Measurements from ENCODE around the gene IRF9. TPM values are rescaled to one million over a fixed set of nuclear protein-coding genes. Genes with fewer than 3 reads are reported as not detected.
A peak's percentile ranks its signal among the peaks of the same experiment; 100 is the strongest.

IRF9 gene
- total RNA-seq, 2 experiments from 2014 or later = 35.1 to 39.1 TPM

- intact Hi-C loops (cut with micrococcal nuclease; ENCODE audit: unreplicated experiment) = no loop called here
- POLR2A ChIA-PET = interaction anchor here (1.1 to 4.2 kb wide), 3 partner anchors 10 to 24 kb away, joined by 3 to 64 read pairs (median 3); partner anchors contain the start of genes EMC9 and PCK2
- CTCF ChIA-PET (ENCODE audit: unreplicated experiment) = no interaction called here
- H3K4me2 ChIP-seq (ENCODE audit: low read length) = peak overlapping the region; percentile 95; the same call in 1 of the 2 replicates
- DNase-seq (ENCODE audit: low spot score) = no peak
- no peak overlapping the region for H3K27ac ChIP-seq (ENCODE audit: low read depth, low read length, poor library complexity, severe bottlenecking)
- BruUV-seq (replicated peaks) = no TSS peak
- H3K4me3 ChIP-seq (ENCODE audit: low read depth, low read length, poor library complexity, severe bottlenecking) = no peak overlapping the region
- H3K79me2 ChIP-seq (ENCODE audit: insufficient read depth, low read depth, low read length) = peaks cover 8% of the 10 kb centered on the region; the same call in 1 of the 2 replicates
- H4K20me1 ChIP-seq (ENCODE audit: insufficient read depth, low read length) = no peaks in the 10 kb centered on the region
- TF ChIP-seq CTCF (conservative IDR thresholded peaks at IDR 0.05; ENCODE audit: low read length) = no peak
- TF ChIP-seq EZH2phosphoT487 (IDR thresholded peaks at IDR 0.05; ENCODE audit: borderline replicate concordance, low read depth, low read length) = no peak
- no peaks in the 10 kb centered on the region for H3K9me2 ChIP-seq (ENCODE audit: insufficient read depth, low read length)
- peaks cover 15% of the 10 kb centered on the region for H3K4me1 ChIP-seq (ENCODE audit: insufficient read depth, low read length, poor library complexity, severe bottlenecking)
- H2AFZ ChIP-seq (ENCODE audit: low read length) = no peak overlapping the region
- no peaks in the 10 kb centered on the region for H3K9me3 ChIP-seq (ENCODE audit: low read length)
- peaks cover 50% of the 10 kb centered on the region for H3K36me3 ChIP-seq (ENCODE audit: insufficient read depth, low read length)
Observed at GRCh38 chr14:24117179-24117578, 43.9 kb upstream of the IRF9 start.

- Histone ChIP-seq H3K79me2 (ENCODE audit: insufficient read depth, low read depth, low read length) (peaks cover 8% of the 10 kb centered on the region; the same call in 1 of the 2 replicates), H3K9me2 (ENCODE audit: insufficient read depth, low read length) (no peaks in the 10 kb centered on the region), H3K9me3 (ENCODE audit: low read length) (no peaks in the 10 kb centered on the region), H3K4me1 (ENCODE audit: insufficient read depth, low read length, poor library complexity, severe bottlenecking) (peaks cover 11% of the 10 kb centered on the region), H2AFZ (ENCODE audit: low read length) (no peak overlapping the region), H3K4me3 (ENCODE audit: low read depth, low read length, poor library complexity, severe bottlenecking) (no peak overlapping the region), H4K20me1 (ENCODE audit: insufficient read depth, low read length) (no peaks in the 10 kb centered on the region), H3K27ac (ENCODE audit: low read depth, low read length, poor library complexity, severe bottlenecking) (no peak overlapping the region), H3K36me3 (ENCODE audit: insufficient read depth, low read length) (peaks cover 65% of the 10 kb centered on the region), H3K4me2 (ENCODE audit: low read length) (no peak overlapping the region)
- no TSS peak for BruUV-seq (replicated peaks)
- no peak for DNase-seq (ENCODE audit: low spot score)
- intact Hi-C loops (cut with micrococcal nuclease; ENCODE audit: unreplicated experiment) = no loop called here
- ChIA-PET CTCF (ENCODE audit: unreplicated experiment) (no interaction called here), POLR2A (interaction anchor here (0.6 kb wide), 1 partner anchor 15 kb away, joined by 3 read pairs; no protein-coding TSS in a partner anchor)
- TF ChIP-seq EZH2phosphoT487 (IDR thresholded peaks at IDR 0.05; ENCODE audit: borderline replicate concordance, low read depth, low read length) (no peak), CTCF (conservative IDR thresholded peaks at IDR 0.05; ENCODE audit: low read length) (no peak)
Observed at GRCh38 chr14:24119691-24120090, 41.4 kb upstream of the IRF9 start.

GRCh38 chr14:24121210-24121609 is 39.9 kb upstream of the IRF9 start:
- BruUV-seq (replicated peaks) = no TSS peak

More at GRCh38 chr14:24121210-24121609, 39.9 kb upstream of the IRF9 start:
- ChIA-PET CTCF (ENCODE audit: unreplicated experiment) (no interaction called here), POLR2A (interaction anchor here (0.7 kb wide), 1 partner anchor 14 kb away, joined by 3 read pairs; no protein-coding TSS in a partner anchor)
- H3K27ac ChIP-seq (ENCODE audit: low read depth, low read length, poor library complexity, severe bottlenecking) = no peak overlapping the region
- H4K20me1 ChIP-seq (ENCODE audit: insufficient read depth, low read length) = no peaks in the 10 kb centered on the region
- peaks cover 65% of the 10 kb centered on the region for H3K36me3 ChIP-seq (ENCODE audit: insufficient read depth, low read length)
- intact Hi-C loops (cut with micrococcal nuclease; ENCODE audit: unreplicated experiment) = no loop called here
- H3K4me1 ChIP-seq (ENCODE audit: insufficient read depth, low read length, poor library complexity, severe bottlenecking) = peaks cover 2% of the 10 kb centered on the region
- H3K79me2 ChIP-seq (ENCODE audit: insufficient read depth, low read depth, low read length) = no peaks in the 10 kb centered on the region
- H3K9me2 ChIP-seq (ENCODE audit: insufficient read depth, low read length) = no peaks in the 10 kb centered on the region
- H3K4me2 ChIP-seq (ENCODE audit: low read length) = no peak overlapping the region
- DNase-seq (ENCODE audit: low spot score) = no peak
- H2AFZ ChIP-seq (ENCODE audit: low read length) = no peak overlapping the region
- no peak overlapping the region for H3K4me3 ChIP-seq (ENCODE audit: low read depth, low read length, poor library complexity, severe bottlenecking)
- TF ChIP-seq CTCF (conservative IDR thresholded peaks at IDR 0.05; ENCODE audit: low read length) (no peak), EZH2phosphoT487 (IDR thresholded peaks at IDR 0.05; ENCODE audit: borderline replicate concordance, low read depth, low read length) (no peak)
- no peaks in the 10 kb centered on the region for H3K9me3 ChIP-seq (ENCODE audit: low read length)

All from OCI-LY7 (cell line).